IPS-15b (cell line): ENCODE measurements around the gene PPA2.
"Not testable (repeated sequence)": the region's sequence is repeated elsewhere in the genome, so short reads cannot be mapped to it uniquely, and the experiment has no call there.

Source experiments
- H3K27me3 ChIP-seq: one replicate; pipeline ENCODE4 v1.6.1; 2013; ENCODE audit warnings: low read length; ENCODE audit not compliant: control insufficient read depth, insufficient read depth
- H3K36me3 ChIP-seq: one replicate; pipeline ENCODE4 v1.6.1; 2013; ENCODE audit warnings: low read length; ENCODE audit not compliant: control insufficient read depth, insufficient read depth
- H3K4me1 ChIP-seq: one replicate; pipeline ENCODE4 v1.6.1; 2013; ENCODE audit warnings: mild to moderate bottlenecking, low read length; ENCODE audit not compliant: control insufficient read depth, insufficient read depth
- H3K4me3 ChIP-seq: one replicate; pipeline ENCODE4 v1.5.1; 2013; ENCODE audit warnings: low read depth, low read length
- H3K9ac ChIP-seq: one replicate; pipeline ENCODE4 v1.6.1; 2013; ENCODE audit warnings: low read depth, mild to moderate bottlenecking, low read length
- H3K9me3 ChIP-seq: one replicate; pipeline ENCODE4 v1.6.1; 2013; ENCODE audit warnings: mild to moderate bottlenecking, low read length; ENCODE audit not compliant: control insufficient read depth, insufficient read depth

The PPA2 gene

DNA sequence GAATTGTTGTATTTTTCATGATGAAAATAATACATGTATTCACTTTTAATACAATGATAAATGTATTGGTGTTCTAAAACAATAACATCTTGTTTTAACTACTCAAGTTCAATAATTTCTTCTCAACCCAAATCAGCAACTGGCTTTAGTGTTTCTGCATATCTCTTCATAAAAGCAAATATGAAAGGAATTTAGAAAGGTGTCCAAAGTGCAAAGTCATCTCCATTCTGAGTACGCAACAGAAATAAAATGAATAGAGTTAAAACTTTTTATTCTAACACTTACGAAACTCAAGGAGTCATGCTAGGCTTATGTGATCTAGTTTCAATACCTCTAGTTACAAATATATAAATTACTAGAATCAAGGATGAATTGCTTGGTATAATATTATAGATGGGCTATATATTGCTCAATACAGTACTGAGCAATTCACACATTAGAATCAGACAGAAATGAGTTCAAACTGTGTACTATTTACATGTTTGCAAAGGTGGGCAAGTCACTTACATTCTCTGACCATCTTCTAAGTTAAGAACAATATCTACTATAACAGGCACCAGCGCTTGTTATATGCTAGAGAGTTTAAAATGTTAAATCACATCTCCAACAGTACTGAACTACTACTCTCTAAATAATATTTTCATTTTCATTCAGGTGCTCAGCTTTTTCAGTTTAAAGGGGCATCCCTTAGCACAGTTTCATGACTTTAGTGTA is 51.5 kb downstream of the PPA2 start:
- Histone ChIP-seq H3K9me3 (no peaks in the 10 kb centered on the region), H3K9ac (no peak overlapping the region), H3K4me3 (no peak overlapping the region), H3K4me1 (no peaks in the 10 kb centered on the region), H3K36me3 (no peaks in the 10 kb centered on the region), H3K27me3 (no peaks in the 10 kb centered on the region)

DNA sequence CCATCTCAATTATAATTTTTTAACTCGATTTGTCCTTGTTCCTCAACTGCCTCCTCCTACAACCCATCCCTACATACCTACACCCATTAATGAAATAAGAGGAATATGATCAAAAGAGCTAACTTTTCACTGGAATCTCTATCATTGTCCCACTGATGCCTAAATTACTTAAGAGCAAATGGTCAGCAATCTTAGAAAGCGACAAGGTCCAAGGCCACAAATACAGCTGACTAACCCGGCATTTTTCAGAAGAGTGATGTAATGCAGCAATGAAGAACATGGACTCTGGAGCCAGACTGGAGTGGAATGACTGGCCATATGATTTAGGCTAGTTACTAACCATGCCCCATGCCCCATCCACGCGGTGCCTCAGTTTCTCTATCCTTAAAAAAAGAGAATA is 56.2 kb downstream of the PPA2 start:
- no peaks in the 10 kb centered on the region for H3K9me3 ChIP-seq
- no peaks in the 10 kb centered on the region for H3K36me3 ChIP-seq
- H3K4me1 ChIP-seq, result no peaks in the 10 kb centered on the region
- no peak overlapping the region for H3K9ac ChIP-seq
- H3K4me3 ChIP-seq, result no peak overlapping the region
- no peaks in the 10 kb centered on the region for H3K27me3 ChIP-seq

DNA sequence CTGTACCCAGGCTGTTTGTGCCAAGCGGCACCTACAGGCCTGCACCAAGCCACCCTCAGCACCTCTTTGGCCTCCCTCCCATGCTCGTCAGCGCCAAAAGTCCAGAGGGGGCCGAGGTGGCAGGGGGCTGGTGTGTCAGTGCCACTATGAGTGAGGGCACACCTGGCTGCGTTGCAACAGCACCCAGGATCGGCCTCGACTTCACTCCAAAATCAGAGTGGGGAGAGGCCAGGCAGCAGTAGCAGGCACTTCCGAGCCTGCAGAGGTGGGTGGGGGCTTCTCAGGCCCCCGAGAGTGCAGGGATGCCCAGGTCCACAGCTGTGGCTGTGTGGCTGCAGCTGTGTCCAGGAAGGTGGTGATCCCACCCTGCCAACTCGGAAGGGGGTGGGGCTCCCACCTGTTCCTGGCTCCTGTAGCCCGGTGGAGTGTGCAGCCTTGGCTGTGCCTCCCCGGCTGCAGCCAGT is 58.5 kb downstream of the PPA2 start:
- no peaks in the 10 kb centered on the region for H3K27me3 ChIP-seq
- no peaks in the 10 kb centered on the region for H3K4me1 ChIP-seq
- no peaks in the 10 kb centered on the region for H3K36me3 ChIP-seq
- H3K9me3 ChIP-seq, result no peaks in the 10 kb centered on the region
- no peak overlapping the region for H3K4me3 ChIP-seq
- no peak overlapping the region for H3K9ac ChIP-seq

DNA sequence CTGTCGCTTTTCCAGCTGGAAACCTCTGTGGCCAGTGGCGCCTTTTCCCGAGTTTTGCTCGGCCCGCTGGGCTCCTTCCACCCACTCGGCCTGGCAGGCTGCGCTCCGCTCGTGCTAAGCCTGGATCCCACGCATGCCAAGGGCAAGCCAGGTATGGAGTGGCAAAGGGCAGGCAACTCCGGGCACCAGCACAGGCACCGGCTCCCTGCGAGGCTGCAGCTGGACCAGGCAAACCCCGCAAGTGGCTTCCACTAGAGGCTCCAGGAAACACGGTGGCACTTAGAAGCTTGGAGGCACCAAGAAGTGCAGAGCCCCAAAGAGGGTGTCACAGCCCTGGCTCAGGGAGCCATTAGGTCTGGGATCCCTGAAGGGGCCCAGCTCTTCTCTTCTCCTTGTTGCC is 59.5 kb downstream of the PPA2 start:
- H3K27me3 ChIP-seq, result no peaks in the 10 kb centered on the region
- H3K9me3 ChIP-seq, result no peaks in the 10 kb centered on the region
- H3K36me3 ChIP-seq, result no peaks in the 10 kb centered on the region
- H3K4me1 ChIP-seq, result no peaks in the 10 kb centered on the region
- no peak overlapping the region for H3K9ac ChIP-seq
- H3K4me3 ChIP-seq, result no peak overlapping the region

DNA sequence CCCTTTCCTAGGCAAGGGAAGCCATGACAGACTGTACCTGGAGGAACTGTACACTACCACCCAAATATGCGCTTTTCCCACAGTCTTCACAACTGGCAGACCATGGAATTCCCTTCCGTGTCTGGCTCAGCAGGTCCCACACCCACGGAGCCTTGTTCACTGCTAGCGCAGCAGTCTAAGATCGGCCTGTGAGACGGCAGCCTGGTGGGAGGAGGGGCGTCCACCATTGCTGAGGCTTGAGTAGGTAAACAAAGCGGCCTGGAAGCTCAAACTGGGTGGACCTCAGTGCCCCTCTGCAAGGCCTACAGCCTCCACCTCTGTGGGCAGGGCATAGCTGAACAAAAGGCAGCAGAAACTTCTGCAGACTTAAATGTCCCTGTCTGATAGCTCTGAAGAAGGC is 64.7 kb downstream of the PPA2 start:
- not testable (repeated sequence) for H3K36me3 ChIP-seq, H3K4me1 ChIP-seq, H3K27me3 ChIP-seq, H3K9ac ChIP-seq, H3K4me3 ChIP-seq, H3K9me3 ChIP-seq

DNA sequence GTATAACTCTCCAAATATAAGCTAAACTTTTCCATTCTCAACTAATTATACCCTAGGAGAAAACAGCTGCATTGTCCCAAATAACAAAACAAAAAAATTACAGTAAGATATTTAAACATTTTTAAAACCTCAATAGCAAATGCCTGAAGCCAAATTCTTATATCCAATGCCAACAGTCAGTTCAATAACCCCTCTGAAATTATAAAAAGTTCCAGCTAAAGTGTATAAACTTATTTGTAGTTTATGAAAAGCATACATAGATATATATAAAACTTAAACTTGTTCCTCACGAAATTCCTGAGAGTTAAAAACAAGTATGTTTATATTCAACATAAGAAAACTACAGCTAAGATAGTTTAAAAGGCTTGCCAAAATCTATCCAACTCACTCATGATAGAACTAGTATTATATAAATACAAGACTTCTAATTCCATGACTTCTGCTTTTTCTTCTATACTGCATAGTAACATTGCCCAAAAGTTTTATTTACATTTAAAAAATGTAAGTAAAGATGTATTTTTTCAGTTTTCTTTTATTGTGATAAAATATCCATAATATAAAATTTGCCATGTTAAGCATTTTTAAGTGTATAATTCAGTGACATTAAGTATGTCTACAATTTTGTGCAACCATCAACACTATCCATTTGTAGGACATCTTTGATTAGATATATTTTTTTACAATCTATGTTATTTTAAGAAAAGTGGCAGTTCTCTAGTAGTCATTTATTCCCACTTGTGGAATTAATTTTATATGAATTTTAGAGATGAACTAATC is 72.8 kb downstream of the PPA2 start:
- Histone ChIP-seq H3K27me3 (no peaks in the 10 kb centered on the region), H3K4me3 (no peak overlapping the region), H3K4me1 (peaks cover 12% of the 10 kb centered on the region), H3K36me3 (no peaks in the 10 kb centered on the region), H3K9ac (no peak overlapping the region), H3K9me3 (no peaks in the 10 kb centered on the region)

DNA sequence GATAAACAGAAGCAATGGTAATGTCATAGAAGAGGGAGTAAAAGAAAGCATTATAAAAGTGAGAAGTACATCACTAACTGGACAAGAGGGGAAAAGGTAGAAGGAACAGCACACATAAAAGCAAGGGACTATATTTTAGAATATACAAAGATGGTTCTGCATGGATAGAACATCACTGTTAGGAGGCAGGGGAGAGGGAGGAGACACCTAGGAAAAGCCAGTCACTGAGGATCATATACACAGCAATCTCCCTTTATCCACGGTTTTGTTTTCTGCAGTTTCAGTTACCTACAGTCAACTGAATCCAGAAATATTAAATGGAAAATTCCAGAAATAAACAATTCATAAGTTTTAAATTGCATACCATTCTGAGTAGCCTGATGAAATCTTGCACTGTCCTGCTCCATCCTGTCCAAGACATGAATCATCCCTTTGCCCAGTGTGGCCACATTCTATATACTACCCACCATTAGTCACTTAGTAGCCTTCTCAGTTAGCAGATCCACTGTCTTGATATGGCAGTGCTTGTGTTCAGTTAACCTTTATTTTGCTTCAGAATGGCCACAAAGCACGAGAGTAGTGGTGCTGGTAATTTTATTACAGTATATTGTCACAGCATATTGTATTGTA is 74.2 kb downstream of the PPA2 start:
- no peaks in the 10 kb centered on the region for H3K36me3 ChIP-seq

DNA sequence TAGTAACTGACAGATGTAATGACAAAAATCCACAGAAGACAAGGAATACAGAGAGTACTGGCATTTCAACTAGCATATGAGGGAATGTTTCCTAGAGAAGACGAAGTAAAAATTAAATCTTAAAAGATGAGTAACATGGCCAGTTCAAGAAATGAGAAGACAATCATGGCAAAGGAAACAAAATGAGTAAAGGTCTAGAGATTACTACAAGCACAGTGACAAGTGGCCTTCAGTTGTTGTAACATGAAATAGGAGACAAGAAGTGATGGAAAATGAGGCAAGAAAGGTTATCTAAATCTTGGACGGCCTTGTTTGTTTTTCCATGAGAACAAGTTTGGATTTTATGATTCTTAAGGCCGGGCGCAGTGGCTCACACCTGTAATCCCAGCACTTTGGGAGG is 81.0 kb downstream of the PPA2 start:
- H3K36me3 ChIP-seq, result no peaks in the 10 kb centered on the region
- no peak overlapping the region for H3K9ac ChIP-seq
- no peaks in the 10 kb centered on the region for H3K9me3 ChIP-seq
- no peaks in the 10 kb centered on the region for H3K27me3 ChIP-seq
- H3K4me3 ChIP-seq, result no peak overlapping the region
- no peaks in the 10 kb centered on the region for H3K4me1 ChIP-seq

More for the DNA sequence above, 74.2 kb downstream of the PPA2 start:
- Histone ChIP-seq H3K9ac (no peak overlapping the region), H3K4me3 (no peak overlapping the region), H3K9me3 (no peaks in the 10 kb centered on the region), H3K4me1 (peaks cover 12% of the 10 kb centered on the region), H3K27me3 (no peaks in the 10 kb centered on the region)

DNA sequence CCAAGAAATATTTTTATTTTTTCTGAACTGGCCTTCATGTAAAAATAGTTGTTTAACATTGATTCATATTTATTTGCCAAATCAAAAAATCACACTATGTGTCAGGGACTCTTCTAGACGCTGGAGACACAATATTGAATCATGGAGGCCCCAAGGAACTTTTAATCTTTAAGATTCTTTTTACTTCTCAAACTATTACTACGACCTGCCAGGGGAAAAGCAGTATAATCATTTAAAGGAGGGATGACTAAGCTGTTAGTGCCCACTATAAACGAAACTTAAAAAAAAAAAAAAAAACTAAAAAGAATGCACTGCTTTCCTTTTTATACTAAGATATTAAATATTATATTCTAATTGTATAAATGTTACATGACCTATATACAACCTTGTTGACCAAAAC is 84.7 kb downstream of the PPA2 start:
- Histone ChIP-seq H3K4me3 (no peak overlapping the region), H3K9me3 (no peaks in the 10 kb centered on the region), H3K36me3 (no peaks in the 10 kb centered on the region), H3K4me1 (no peaks in the 10 kb centered on the region), H3K9ac (no peak overlapping the region), H3K27me3 (no peaks in the 10 kb centered on the region)

DNA sequence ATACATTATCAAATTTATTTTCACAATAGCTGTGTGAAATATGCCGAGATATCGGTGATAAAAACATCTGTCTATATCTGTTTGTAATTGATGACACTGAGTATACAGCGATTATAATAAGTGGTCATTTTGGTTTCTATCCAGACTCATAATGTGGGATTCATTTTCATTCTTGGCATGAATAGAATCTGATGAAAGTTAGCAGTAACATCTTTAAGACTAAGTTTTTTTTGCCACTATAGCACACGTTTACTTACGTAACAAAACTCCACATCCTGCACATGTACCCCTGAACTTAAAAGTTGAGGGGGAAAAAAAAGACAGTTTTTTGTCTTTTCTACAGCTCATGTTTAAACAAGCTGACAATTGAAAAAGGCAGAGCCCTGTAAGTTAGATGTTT is 86.4 kb downstream of the PPA2 start:
- no peak overlapping the region for H3K9ac ChIP-seq
- no peaks in the 10 kb centered on the region for H3K27me3 ChIP-seq
- H3K9me3 ChIP-seq, result no peaks in the 10 kb centered on the region
- no peaks in the 10 kb centered on the region for H3K36me3 ChIP-seq
- no peak overlapping the region for H3K4me3 ChIP-seq
- H3K4me1 ChIP-seq, result no peaks in the 10 kb centered on the region

DNA sequence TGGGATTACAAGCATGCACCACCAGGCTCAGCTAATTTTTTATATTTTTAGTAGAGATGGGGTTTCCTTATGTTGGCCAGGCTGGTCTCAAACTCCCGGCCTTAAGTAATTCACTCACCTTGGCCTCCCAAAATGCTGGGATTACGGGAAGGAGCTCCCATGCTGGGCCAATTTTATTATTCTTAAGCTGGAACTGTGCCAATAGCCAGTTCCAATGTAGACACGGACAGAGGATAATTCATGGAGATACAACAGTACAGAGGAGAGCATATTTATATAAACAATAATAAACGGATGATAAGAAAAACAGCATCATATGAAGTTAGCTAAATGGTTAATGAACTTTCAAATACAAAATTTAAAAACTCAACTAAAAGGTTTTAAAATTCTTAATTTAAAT is 87.8 kb downstream of the PPA2 start:
- Histone ChIP-seq H3K27me3 (no peaks in the 10 kb centered on the region), H3K36me3 (no peaks in the 10 kb centered on the region), H3K9me3 (no peaks in the 10 kb centered on the region), H3K4me3 (no peak overlapping the region), H3K4me1 (no peaks in the 10 kb centered on the region), H3K9ac (no peak overlapping the region)

DNA sequence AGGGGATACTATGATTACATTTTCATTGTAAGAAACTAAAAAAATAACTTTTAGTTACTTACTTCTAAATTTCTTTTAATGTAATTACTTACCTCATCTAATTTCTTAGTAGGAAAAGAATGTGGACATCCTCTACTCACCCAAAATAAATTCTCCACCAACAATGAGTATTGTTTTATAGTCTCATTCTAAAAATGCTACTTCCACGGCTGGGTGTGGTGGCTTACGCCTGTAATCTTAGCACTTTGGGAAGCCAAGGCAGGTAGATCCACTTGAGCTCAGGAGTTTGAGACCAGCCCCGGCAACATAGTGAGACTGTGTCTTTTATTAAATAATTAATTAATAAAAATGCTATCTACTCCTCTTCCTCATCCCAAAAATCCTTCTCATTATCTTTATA is 99.8 kb downstream of the PPA2 start:
- no peak overlapping the region for H3K9ac ChIP-seq
- no peaks in the 10 kb centered on the region for H3K27me3 ChIP-seq
- H3K36me3 ChIP-seq, result no peaks in the 10 kb centered on the region
- no peaks in the 10 kb centered on the region for H3K9me3 ChIP-seq
- H3K4me3 ChIP-seq, result no peak overlapping the region
- no peaks in the 10 kb centered on the region for H3K4me1 ChIP-seq
